Measurements from ENCODE around the gene GTPBP4. TPM values are rescaled to one million over a fixed set of nuclear protein-coding genes. Genes with fewer than 3 reads are reported as not detected.

Gene GTPBP4
- total and polyA plus RNA-seq, 9 of the 15 experiments (the other 6 are each of a cell fraction or from before 2014, with no cell fraction given): 79.0 to 155 (median 128) TPM

GRCh38 chr10:1050145-1050544, 61.9 kb downstream of the GTPBP4 start (continued):
- no peak for TF ChIP-seq ZBTB40 (IDR thresholded peaks at IDR 0.05)
- no peak for TF ChIP-seq ZBTB40 (CRISPR knock-in tag; IDR thresholded peaks at IDR 0.05)
- peak; percentile 64 for TF ChIP-seq CBFA2T2 (conservative IDR thresholded peaks at IDR 0.05)
- peak; percentile 65 for TF ChIP-seq GATA2 (CRISPR knock-in tag; IDR thresholded peaks at IDR 0.05)
- no peak for TF ChIP-seq MIER1 (IDR thresholded peaks at IDR 0.05; ENCODE audit: low read depth)
- no peak for TF ChIP-seq MTA1 (IDR thresholded peaks at IDR 0.05; ENCODE audit: borderline replicate concordance)
- no peak for TF ChIP-seq BRD9 (IDR thresholded peaks at IDR 0.05; ENCODE audit: low read depth, partially characterized antibody)
- TF ChIP-seq NKRF (IDR thresholded peaks at IDR 0.05; ENCODE audit: borderline replicate concordance): no peak
- TF ChIP-seq FOXM1 (IDR thresholded peaks at IDR 0.05; ENCODE audit: low read depth): peak; percentile 42; the same call in 1 of the 2 replicates
- no peak for TF ChIP-seq FOXM1 (CRISPR knock-in tag; IDR thresholded peaks at IDR 0.05; ENCODE audit: low read depth)
- no peak for TF ChIP-seq THRB (CRISPR knock-in tag; conservative IDR thresholded peaks at IDR 0.05)
- TF ChIP-seq BHLHE40 (IDR thresholded peaks at IDR 0.05; ENCODE audit: low read length): 0 out of 2 replicates have a peak, but pooled peaks have one; percentile 5
- peak; percentile 99 for TF ChIP-seq HDAC2 (IDR thresholded peaks at IDR 0.05)
- 0 out of 2 replicates have a peak, but pooled peaks have one; percentile 7 for TF ChIP-seq KLF16 (IDR thresholded peaks at IDR 0.05)

Measured in K562 (cell line).